ENCODE measurements around the gene MARCHF7.

MARCHF7 gene

DNA sequence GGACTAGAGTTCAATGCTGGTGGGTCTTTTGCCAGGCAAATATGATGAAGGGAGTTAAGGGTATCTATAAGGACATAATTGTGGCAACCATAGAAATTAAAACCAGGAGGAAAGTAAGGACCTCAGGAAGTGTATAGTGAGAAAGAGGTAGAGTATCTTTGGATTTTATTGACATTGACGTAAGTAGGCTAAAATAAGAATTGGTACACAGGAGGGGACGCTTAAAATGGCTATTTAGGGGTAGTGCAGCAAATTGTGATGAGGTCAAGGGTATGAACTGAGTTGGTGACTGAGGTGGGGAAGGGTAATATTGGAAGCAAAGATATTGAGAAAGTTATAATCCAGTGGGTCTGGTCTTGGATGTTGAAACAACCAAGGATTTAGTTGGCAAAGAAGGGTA lies 42.7 kb downstream of the MARCHF7 start:
- Histone ChIP-seq H3K36me3 (ENCODE audit: insufficient read depth) (peaks cover 19% of the 10 kb centered on the region; the same call in 1 of the 2 replicates), H3K4me3 (IDR thresholded peaks at IDR 0.05; ENCODE audit: insufficient read depth, low read depth, low read length) (no peak overlapping the region), H4K20me1 (ENCODE audit: insufficient read depth) (peaks cover 13% of the 10 kb centered on the region), H3K4me2 (no peak overlapping the region), H3K79me2 (ENCODE audit: insufficient read depth, low read depth) (peaks cover 7% of the 10 kb centered on the region; the same call in 1 of the 2 replicates), H3K4me1 (ENCODE audit: low read depth, poor library complexity, severe bottlenecking) (peaks cover 12% of the 10 kb centered on the region), H3K9ac (no peak overlapping the region), H3K27ac (no peak overlapping the region), H3K27me3 (ENCODE audit: insufficient read depth, low read depth) (no peaks in the 10 kb centered on the region), H2AFZ (ENCODE audit: low read depth) (no peak overlapping the region)
- TF ChIP-seq, protein P1, sequence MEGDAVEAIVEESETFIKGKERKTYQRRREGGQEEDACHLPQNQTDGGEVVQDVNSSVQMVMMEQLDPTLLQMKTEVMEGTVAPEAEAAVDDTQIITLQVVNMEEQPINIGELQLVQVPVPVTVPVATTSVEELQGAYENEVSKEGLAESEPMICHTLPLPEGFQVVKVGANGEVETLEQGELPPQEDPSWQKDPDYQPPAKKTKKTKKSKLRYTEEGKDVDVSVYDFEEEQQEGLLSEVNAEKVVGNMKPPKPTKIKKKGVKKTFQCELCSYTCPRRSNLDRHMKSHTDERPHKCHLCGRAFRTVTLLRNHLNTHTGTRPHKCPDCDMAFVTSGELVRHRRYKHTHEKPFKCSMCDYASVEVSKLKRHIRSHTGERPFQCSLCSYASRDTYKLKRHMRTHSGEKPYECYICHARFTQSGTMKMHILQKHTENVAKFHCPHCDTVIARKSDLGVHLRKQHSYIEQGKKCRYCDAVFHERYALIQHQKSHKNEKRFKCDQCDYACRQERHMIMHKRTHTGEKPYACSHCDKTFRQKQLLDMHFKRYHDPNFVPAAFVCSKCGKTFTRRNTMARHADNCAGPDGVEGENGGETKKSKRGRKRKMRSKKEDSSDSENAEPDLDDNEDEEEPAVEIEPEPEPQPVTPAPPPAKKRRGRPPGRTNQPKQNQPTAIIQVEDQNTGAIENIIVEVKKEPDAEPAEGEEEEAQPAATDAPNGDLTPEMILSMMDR (conservative IDR thresholded peaks at IDR 0.05; ENCODE audit: low read depth, low read length), result no peak

DNA sequence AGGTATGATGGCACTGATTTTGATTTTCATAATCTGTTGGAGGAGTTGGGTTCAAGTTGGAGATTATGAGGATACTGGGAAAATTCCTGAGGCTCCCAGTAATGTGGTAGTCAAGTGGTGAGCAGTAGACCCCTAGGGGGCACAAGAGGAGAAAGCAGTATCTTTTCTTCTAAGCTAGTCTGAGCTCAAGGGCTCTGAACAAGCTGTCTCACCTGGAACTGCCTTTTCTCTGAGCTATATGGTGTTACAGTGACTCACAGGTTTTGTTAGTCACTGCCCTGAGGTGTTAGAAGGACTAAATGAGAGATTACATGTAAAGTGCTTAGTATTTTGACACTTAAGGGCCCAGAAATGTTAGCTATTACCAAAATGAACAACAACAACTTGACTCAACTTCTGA lies 43.5 kb downstream of the MARCHF7 start:
- Histone ChIP-seq H3K4me3 (IDR thresholded peaks at IDR 0.05; ENCODE audit: insufficient read depth, low read depth, low read length) (no peak overlapping the region), H3K4me1 (ENCODE audit: low read depth, poor library complexity, severe bottlenecking) (peaks cover 12% of the 10 kb centered on the region), H3K9ac (no peak overlapping the region), H3K36me3 (ENCODE audit: insufficient read depth) (peaks cover 19% of the 10 kb centered on the region; the same call in 1 of the 2 replicates), H2AFZ (ENCODE audit: low read depth) (no peak overlapping the region), H3K27ac (no peak overlapping the region), H3K79me2 (ENCODE audit: insufficient read depth, low read depth) (peaks cover 7% of the 10 kb centered on the region; the same call in 1 of the 2 replicates), H4K20me1 (ENCODE audit: insufficient read depth) (peaks cover 13% of the 10 kb centered on the region), H3K4me2 (no peak overlapping the region), H3K27me3 (ENCODE audit: insufficient read depth, low read depth) (no peaks in the 10 kb centered on the region)
- TF ChIP-seq, protein P1 (conservative IDR thresholded peaks at IDR 0.05; ENCODE audit: low read depth, low read length), result no peak; the same call in 1 of the 2 replicates

DNA sequence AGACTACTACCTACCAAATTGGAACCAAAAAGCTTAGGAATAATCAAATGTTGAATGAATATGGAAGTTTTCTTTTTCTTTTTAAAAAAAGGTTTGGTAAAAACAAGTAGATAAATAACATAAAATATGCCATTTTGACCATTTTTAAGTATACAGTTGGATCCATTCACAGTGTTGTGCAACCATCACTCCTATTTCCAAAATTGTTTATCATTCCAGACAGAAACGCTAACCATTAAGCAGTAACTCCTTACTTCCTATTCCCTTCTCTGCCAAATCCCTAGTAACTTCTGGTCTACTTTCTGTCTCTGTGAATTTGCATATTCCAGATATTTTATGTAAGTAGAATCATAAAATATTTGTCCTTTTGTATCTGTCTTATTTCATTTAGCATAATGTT lies 45.9 kb downstream of the MARCHF7 start:
- Histone ChIP-seq H3K79me2 (ENCODE audit: insufficient read depth, low read depth) (peaks cover 7% of the 10 kb centered on the region; the same call in 1 of the 2 replicates), H4K20me1 (ENCODE audit: insufficient read depth) (peaks cover 10% of the 10 kb centered on the region), H3K36me3 (ENCODE audit: insufficient read depth) (peaks cover 8% of the 10 kb centered on the region; the same call in 1 of the 2 replicates)

DNA sequence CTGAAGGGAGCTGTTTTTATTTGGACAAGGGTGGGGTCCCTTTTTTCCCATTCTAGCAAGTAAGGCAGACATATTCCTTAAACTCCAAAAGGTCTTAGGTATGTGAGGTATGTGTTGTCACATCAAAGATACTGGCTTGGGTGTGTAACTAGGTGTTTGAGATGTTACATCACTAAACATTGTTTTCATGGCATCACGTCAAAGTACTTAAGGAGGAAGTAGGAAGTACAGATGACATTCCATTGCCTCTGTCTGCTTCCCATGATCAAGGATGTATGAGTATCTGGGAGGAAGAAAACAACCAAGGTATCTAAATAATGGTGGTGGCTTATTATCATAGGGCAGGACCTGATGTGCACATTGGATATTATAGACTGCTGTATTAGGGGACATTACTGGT lies 46.4 kb downstream of the MARCHF7 start:
- Histone ChIP-seq H2AFZ (ENCODE audit: low read depth) (no peak overlapping the region), H3K27me3 (ENCODE audit: insufficient read depth, low read depth) (no peaks in the 10 kb centered on the region), H3K36me3 (ENCODE audit: insufficient read depth) (peaks cover 8% of the 10 kb centered on the region; the same call in 1 of the 2 replicates), H3K9ac (no peak overlapping the region), H3K27ac (no peak overlapping the region), H3K4me2 (no peak overlapping the region), H3K79me2 (ENCODE audit: insufficient read depth, low read depth) (peaks cover 7% of the 10 kb centered on the region; the same call in 1 of the 2 replicates), H3K4me1 (ENCODE audit: low read depth, poor library complexity, severe bottlenecking) (peaks cover 3% of the 10 kb centered on the region), H3K4me3 (IDR thresholded peaks at IDR 0.05; ENCODE audit: insufficient read depth, low read depth, low read length) (no peak overlapping the region), H4K20me1 (ENCODE audit: insufficient read depth) (peaks cover 10% of the 10 kb centered on the region)
- TF ChIP-seq, protein P1 (conservative IDR thresholded peaks at IDR 0.05; ENCODE audit: low read depth, low read length), result no peak

More for the DNA sequence above, 45.9 kb downstream of the MARCHF7 start:
- H3K27ac ChIP-seq, result no peak overlapping the region
- TF ChIP-seq, protein P1 (conservative IDR thresholded peaks at IDR 0.05; ENCODE audit: low read depth, low read length), result no peak
- H3K27me3 ChIP-seq (ENCODE audit: insufficient read depth, low read depth), result no peaks in the 10 kb centered on the region
- H3K4me3 ChIP-seq (IDR thresholded peaks at IDR 0.05; ENCODE audit: insufficient read depth, low read depth, low read length), result no peak overlapping the region
- peaks cover 6% of the 10 kb centered on the region for H3K4me1 ChIP-seq (ENCODE audit: low read depth, poor library complexity, severe bottlenecking)
- H3K9ac ChIP-seq, result no peak overlapping the region
- H2AFZ ChIP-seq (ENCODE audit: low read depth), result no peak overlapping the region
- H3K4me2 ChIP-seq, result no peak overlapping the region

Data from KMS-11 (cell line).